Measurements from ENCODE around the gene STAC.

DNA sequence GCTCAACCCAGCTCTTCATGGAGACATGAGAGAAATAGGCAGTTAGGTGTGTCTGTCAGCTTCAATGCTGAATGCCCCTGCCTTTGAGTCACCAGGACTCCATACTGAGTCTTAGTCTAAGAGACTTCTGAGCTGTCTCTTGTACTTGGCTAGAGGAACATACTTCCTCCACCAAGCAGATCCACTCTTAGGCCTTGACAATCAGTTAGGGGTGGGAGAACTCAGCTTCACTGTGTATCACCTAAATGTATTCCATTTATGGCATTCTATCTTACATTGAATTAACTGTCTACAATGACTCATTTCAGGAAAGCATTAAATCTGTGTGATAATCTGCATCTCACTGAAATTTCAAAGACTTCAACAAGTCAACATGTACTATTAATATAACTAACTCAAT, 66.0 kb downstream of the STAC start:
- TF ChIP-seq, protein P1, sequence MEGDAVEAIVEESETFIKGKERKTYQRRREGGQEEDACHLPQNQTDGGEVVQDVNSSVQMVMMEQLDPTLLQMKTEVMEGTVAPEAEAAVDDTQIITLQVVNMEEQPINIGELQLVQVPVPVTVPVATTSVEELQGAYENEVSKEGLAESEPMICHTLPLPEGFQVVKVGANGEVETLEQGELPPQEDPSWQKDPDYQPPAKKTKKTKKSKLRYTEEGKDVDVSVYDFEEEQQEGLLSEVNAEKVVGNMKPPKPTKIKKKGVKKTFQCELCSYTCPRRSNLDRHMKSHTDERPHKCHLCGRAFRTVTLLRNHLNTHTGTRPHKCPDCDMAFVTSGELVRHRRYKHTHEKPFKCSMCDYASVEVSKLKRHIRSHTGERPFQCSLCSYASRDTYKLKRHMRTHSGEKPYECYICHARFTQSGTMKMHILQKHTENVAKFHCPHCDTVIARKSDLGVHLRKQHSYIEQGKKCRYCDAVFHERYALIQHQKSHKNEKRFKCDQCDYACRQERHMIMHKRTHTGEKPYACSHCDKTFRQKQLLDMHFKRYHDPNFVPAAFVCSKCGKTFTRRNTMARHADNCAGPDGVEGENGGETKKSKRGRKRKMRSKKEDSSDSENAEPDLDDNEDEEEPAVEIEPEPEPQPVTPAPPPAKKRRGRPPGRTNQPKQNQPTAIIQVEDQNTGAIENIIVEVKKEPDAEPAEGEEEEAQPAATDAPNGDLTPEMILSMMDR (IDR thresholded peaks at IDR 0.05; ENCODE audit: low read depth, low read length) = no peak
- no peak for TF ChIP-seq EZH2phosphoT487 (IDR thresholded peaks at IDR 0.05; ENCODE audit: low read depth)
